PC-9 (cell line): ENCODE measurements around the gene NEURL1B.

Source experiments
- CTCF ChIP-seq: fragments of 200-600 bp; sonication (generic); conservative IDR thresholded peaks from 2 replicates; pipeline ENCODE4 v1.6.1; 2017; ENCODE audit warnings: mixed run types, antibody characterized with exemption, mild to moderate bottlenecking, moderate library complexity
- EZH2 ChIP-seq: fragments of 200-600 bp; sonication (generic); IDR thresholded peaks from 2 replicates; pipeline ENCODE4 v1.8.0; 2017; ENCODE audit warnings: antibody characterized with exemption, low read depth

DNA sequence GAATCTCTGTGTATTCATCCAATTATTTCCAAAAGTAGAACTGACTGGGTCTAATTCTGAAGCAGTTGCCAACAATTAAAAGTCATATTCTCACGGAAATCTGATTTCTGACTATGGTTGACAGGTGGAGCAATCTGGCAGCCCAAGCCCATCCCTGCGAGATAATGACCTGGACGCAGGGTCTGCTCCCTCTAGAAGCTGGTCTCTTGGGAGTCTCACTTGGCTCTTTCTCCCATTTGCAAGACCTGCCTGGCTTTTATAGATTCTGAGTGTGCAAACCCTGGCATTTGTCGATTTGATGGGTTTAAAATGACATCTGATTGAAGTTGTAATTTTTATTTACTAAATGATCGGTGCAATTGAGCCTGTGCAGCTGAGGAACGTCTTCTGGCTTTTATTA, 49.4 kb upstream of the NEURL1B start:
- TF ChIP-seq EZH2 (no peak), CTCF (no peak)
